IMR-90 (cell line): ENCODE measurements around the gene DNAJB12. TPM values are rescaled to one million over a fixed set of nuclear protein-coding genes. Genes with fewer than 3 reads are reported as not detected.

Experiments used
- ATAC-seq: fragments of 200-7000 bp; cut with Tn5 transposase; 2 replicates; pipeline ENCODE4 v1.9.1; 2020; ENCODE audit warnings: low read depth, mild to moderate bottlenecking, moderate library complexity
- BruUV-seq: library from RNA; stranded (reverse); fragments of 400-500 nt; replicated peaks from 2 replicates; lab custom pipeline; 2021; lab: Mats Ljungman, UMichigan
- CTCF ChIA-PET: fragments of 300-600 bp; formaldehyde crosslinking; extraction: SDS; loops from one replicate; lab custom pipeline; 2021; ENCODE audit warnings: antibody characterized with exemption; lab: Yijun Ruan, JAX
- POLR2A ChIA-PET: fragments of 300-600 bp; sonication (Branson Sonifier 250); formaldehyde crosslinking; loops from one replicate; lab custom pipeline; 2022; ENCODE audit warnings: antibody characterized with exemption; ENCODE audit not compliant: unreplicated experiment; lab: Charles Lee
- DNase-seq: peaks from one replicate; pipeline ENCODE4 v3.0.0; 2013
- H2AFZ ChIP-seq: replicated peaks from 2 replicates; pipeline ENCODE3; 2013; ENCODE audit warnings: low read length, mild to moderate bottlenecking; ENCODE audit not compliant: poor library complexity
- H2AK5ac ChIP-seq: 2 replicates; pipeline ENCODE4 v1.6.1; 2013; ENCODE audit warnings: low read depth, low read length, inconsistent platforms
- H2AK9ac ChIP-seq: replicated peaks from 2 replicates; pipeline ENCODE3; 2013; ENCODE audit warnings: mild to moderate bottlenecking, low read depth, low read length, moderate library complexity; ENCODE audit not compliant: poor library complexity
- H2BK120ac ChIP-seq: 2 replicates; pipeline ENCODE4 v1.6.1; 2013; ENCODE audit warnings: low read depth, low read length, inconsistent platforms
- H2BK15ac ChIP-seq: 3 replicates; pipeline ENCODE4 v1.6.1; 2013; ENCODE audit warnings: low read depth, low read length, inconsistent platforms
- H2BK20ac ChIP-seq: 2 replicates; pipeline ENCODE4 v1.6.1; 2013; ENCODE audit warnings: low read depth, mild to moderate bottlenecking, inconsistent platforms, low read length, moderate library complexity
- H2BK5ac ChIP-seq: 2 replicates; pipeline ENCODE4 v1.6.1; 2013; ENCODE audit warnings: mild to moderate bottlenecking, low read depth, low read length, inconsistent platforms; ENCODE audit not compliant: poor library complexity, severe bottlenecking
- H3K14ac ChIP-seq: replicated peaks from 2 replicates; pipeline ENCODE4 v1.6.1; 2013; ENCODE audit warnings: low read depth, low read length, inconsistent platforms
- H3K18ac ChIP-seq: 2 replicates; pipeline ENCODE4 v1.6.1; 2013; ENCODE audit warnings: low read depth, low read length, control low read depth
- H3K23ac ChIP-seq: 2 replicates; pipeline ENCODE4 v1.6.1; 2013; ENCODE audit warnings: low read depth, low read length, inconsistent platforms
- H3K27ac ChIP-seq: 2 replicates; pipeline ENCODE4 v1.5.1; 2013; ENCODE audit warnings: mild to moderate bottlenecking, control low read depth, low read length; ENCODE audit not compliant: insufficient read depth
- H3K27me3 ChIP-seq: 2 replicates; pipeline ENCODE4 v1.6.1; 2013; ENCODE audit warnings: low read length; ENCODE audit not compliant: control insufficient read depth, insufficient read depth
- H3K36me3 ChIP-seq: 2 replicates; pipeline ENCODE4 v1.6.1; 2013; ENCODE audit warnings: low read length, mixed read lengths; ENCODE audit not compliant: control insufficient read depth, insufficient read depth
- H3K4ac ChIP-seq: 2 replicates; pipeline ENCODE4 v1.6.1; 2013; ENCODE audit warnings: low read depth, low read length, inconsistent platforms
- H3K4me1 ChIP-seq: 2 replicates; pipeline ENCODE4 v1.6.1; 2013; ENCODE audit warnings: low read length, mixed read lengths; ENCODE audit not compliant: control insufficient read depth, insufficient read depth
- H3K4me2 ChIP-seq: 2 replicates; pipeline ENCODE4 v1.6.1; 2013; ENCODE audit warnings: low read depth, mild to moderate bottlenecking, control low read depth, low read length, moderate library complexity
- H3K4me3 ChIP-seq: 2 replicates; pipeline ENCODE4 v1.5.1; 2013; ENCODE audit warnings: low read depth, mild to moderate bottlenecking, control low read depth, low read length, moderate library complexity; ENCODE audit not compliant: insufficient read depth
- H3K56ac ChIP-seq: 2 replicates; pipeline ENCODE4 v1.6.1; 2013; ENCODE audit warnings: low read length, inconsistent platforms; ENCODE audit not compliant: insufficient read depth; ENCODE audit errors: extremely low read depth
- H3K79me1 ChIP-seq, 2 experiments: 2 replicates each; pipeline ENCODE4 v1.6.1; 2013; ENCODE audit warnings: low read length in 2 of 2, inconsistent platforms in 1 of 2, low read depth in 1 of 2
- H3K9ac ChIP-seq: 2 replicates; pipeline ENCODE4 v1.6.1; 2013; ENCODE audit warnings: low read depth, low read length, control low read depth
- H3K9me1 ChIP-seq: 2 replicates; pipeline ENCODE4 v1.6.1; 2013; ENCODE audit warnings: low read length, inconsistent platforms; ENCODE audit not compliant: insufficient read depth
- H3K9me3 ChIP-seq: 2 replicates; pipeline ENCODE4 v1.6.1; 2013; ENCODE audit warnings: low read length; ENCODE audit not compliant: control insufficient read depth, insufficient read depth
- H4K20me1 ChIP-seq: 2 replicates; pipeline ENCODE4 v1.6.1; 2013; ENCODE audit warnings: low read length, inconsistent platforms; ENCODE audit not compliant: insufficient read depth
- H4K5ac ChIP-seq: 2 replicates; pipeline ENCODE4 v1.6.1; 2013; ENCODE audit warnings: mild to moderate bottlenecking, low read depth, low read length, control low read depth
- H4K8ac ChIP-seq, 2 experiments: 2 replicates each; pipeline ENCODE4 v1.6.1; 2013; ENCODE audit warnings: low read depth in 2 of 2, low read length in 2 of 2, control low read depth in 1 of 2, inconsistent platforms in 1 of 2
- H4K91ac ChIP-seq: 2 replicates; pipeline ENCODE4 v1.6.1; 2013; ENCODE audit warnings: low read depth, low read length, inconsistent platforms; ENCODE audit not compliant: insufficient read depth
- BHLHE40 ChIP-seq: fragments of 150-350 bp; IDR thresholded peaks from 2 replicates; pipeline ENCODE4 v1.6.1; 2016; ENCODE audit warnings: mild to moderate bottlenecking, low read depth, low read length
- MAZ ChIP-seq: IDR thresholded peaks from 2 replicates; pipeline ENCODE4 v1.6.1; 2012; ENCODE audit warnings: low read depth, mild to moderate bottlenecking, low read length, improper control_type of control experiment, moderate library complexity, borderline replicate concordance
- RAD21 ChIP-seq: IDR thresholded peaks from 2 replicates; pipeline ENCODE4 v1.6.1; 2012; ENCODE audit warnings: low read length, improper control_type of control experiment
- WGBS, 2 experiments: methylation state at CpG; one replicate each; pipeline versions ENCODE4 v1.1.5 to v1.1.7; 2013; ENCODE audit warnings: missing lambda C conversion rate in 2 of 2; ENCODE audit not compliant: insufficient read length in 1 of 2; ENCODE audit errors: extremely low coverage in 2 of 2; 5-methylcytosine and 5-hydroxymethylcytosine counted together
- dilution Hi-C: fragments of 300-500 bp; cut with HindIII; formaldehyde crosslinking; loops from one replicate; pipeline ENCODE4 v1.14.3; 2018; ENCODE audit warnings: low sequenced_read_pairs; ENCODE audit not compliant: unreplicated experiment
- in situ Hi-C: fragments of 300-500 bp; cut with MboI; formaldehyde crosslinking; loops from 3 replicates; pipeline ENCODE4 v1.14.3; 2019; ENCODE audit warnings: low sequenced_read_pairs, inconsistent platforms, mixed read lengths
- intact Hi-C: fragments of 100-400 bp; cut with micrococcal nuclease; formaldehyde crosslinking; loops from 2 replicates; pipeline ENCODE4 v1.10.0; 2022
- polyA plus RNA-seq, 3 experiments: library from polyadenylated mRNA; depleted of rRNA; stranded (reverse); fragments of >200 nt; gene quantifications; 2 replicates each; pipeline ENCODE4 v1.2.3, GENCODE V29; 2012; ENCODE audit warnings: low replicate concordance in 1 of 3
- total RNA-seq: library from RNA; depleted of rRNA; stranded (reverse); fragments of >200 nt; gene quantifications from 2 replicates; pipeline ENCODE4 v1.2.3, GENCODE V29; 2012
- TF ChIP-seq, protein P1 (sequence below): conservative IDR thresholded peaks from 2 replicates; pipeline ENCODE4 v1.5.1; 2012; ENCODE audit warnings: mild to moderate bottlenecking, low read depth, low read length, improper control_type of control experiment

Gene DNAJB12
- total and polyA plus RNA-seq, 2 of the 4 experiments (the other 2 are of a cell fraction): 18.3 to 24.0 TPM

DNA sequence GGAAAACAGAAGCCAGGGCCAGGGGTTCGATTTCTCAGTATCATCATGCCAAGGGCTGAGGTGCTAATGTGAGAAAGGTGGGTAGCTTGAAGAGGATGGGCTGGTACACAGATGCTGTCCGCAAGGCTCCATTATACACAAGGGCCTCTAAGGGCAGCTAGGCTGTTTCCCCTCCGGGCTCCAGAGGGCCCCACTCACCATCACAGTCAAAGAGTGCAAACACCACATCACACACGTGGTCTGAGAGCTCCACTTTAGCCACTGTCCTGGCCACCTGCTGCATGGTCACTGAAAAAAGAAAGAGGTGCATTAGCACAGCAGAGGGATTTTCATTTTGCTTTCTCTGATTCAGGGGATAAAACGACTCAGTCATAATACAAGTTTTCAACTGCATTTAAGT, 20.9 kb upstream of the DNAJB12 start:
- Histone ChIP-seq H4K8ac (no peak overlapping the region), H3K18ac (no peak overlapping the region), H4K20me1 (no peaks in the 10 kb centered on the region), H3K4ac (no peak overlapping the region), H2AK9ac (no peak overlapping the region), H3K4me1 (no peaks in the 10 kb centered on the region), H2BK15ac (no peak overlapping the region), H3K4me3 (no peak overlapping the region), H3K9me3 (no peaks in the 10 kb centered on the region), H4K91ac (no peak overlapping the region), H3K9ac (no peak overlapping the region), H3K79me1 (no peaks in the 10 kb centered on the region; a peak in 1 of 4 replicates), H4K5ac (no peak overlapping the region), H2AK5ac (no peak overlapping the region), H2AFZ (no peak overlapping the region), H2BK20ac (no peak overlapping the region), H3K14ac (no peak overlapping the region), H2BK5ac (no peak overlapping the region), H3K27me3 (no peaks in the 10 kb centered on the region), H3K23ac (no peak overlapping the region), H3K27ac (no peak overlapping the region), H3K9me1 (no peaks in the 10 kb centered on the region), H3K4me2 (no peak overlapping the region), H2BK120ac (no peak overlapping the region), H3K56ac (no peak overlapping the region), H3K36me3 (0 out of 2 replicates have a peak, but pooled peaks cover 1% of the 10 kb centered on the region)
- DNase-seq: no peak
- TF ChIP-seq RAD21: peak; percentile 36
- TF ChIP-seq, protein P1, sequence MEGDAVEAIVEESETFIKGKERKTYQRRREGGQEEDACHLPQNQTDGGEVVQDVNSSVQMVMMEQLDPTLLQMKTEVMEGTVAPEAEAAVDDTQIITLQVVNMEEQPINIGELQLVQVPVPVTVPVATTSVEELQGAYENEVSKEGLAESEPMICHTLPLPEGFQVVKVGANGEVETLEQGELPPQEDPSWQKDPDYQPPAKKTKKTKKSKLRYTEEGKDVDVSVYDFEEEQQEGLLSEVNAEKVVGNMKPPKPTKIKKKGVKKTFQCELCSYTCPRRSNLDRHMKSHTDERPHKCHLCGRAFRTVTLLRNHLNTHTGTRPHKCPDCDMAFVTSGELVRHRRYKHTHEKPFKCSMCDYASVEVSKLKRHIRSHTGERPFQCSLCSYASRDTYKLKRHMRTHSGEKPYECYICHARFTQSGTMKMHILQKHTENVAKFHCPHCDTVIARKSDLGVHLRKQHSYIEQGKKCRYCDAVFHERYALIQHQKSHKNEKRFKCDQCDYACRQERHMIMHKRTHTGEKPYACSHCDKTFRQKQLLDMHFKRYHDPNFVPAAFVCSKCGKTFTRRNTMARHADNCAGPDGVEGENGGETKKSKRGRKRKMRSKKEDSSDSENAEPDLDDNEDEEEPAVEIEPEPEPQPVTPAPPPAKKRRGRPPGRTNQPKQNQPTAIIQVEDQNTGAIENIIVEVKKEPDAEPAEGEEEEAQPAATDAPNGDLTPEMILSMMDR: peak; percentile 15; the same call in 1 of the 2 replicates
- TF ChIP-seq BHLHE40: no peak
- TF ChIP-seq MAZ: no peak
- WGBS, 2 experiments: no CpG with 5 or more reads among the region's 5 CpGs
- intact Hi-C loops (loop anchor here (5.0 kb wide), 2 partner anchors 317 to 457 kb away; partner anchors contain the start of gene MCU), in situ Hi-C loops (no loop called here), dilution Hi-C loops (no loop called here)
- ChIA-PET POLR2A (no interaction called here), CTCF (interaction anchor here (0.5 to 1.1 kb wide), 3 partner anchors 140 to 457 kb away, joined by 3 to 4 read pairs (median 3); no protein-coding TSS in a partner anchor)
- ATAC-seq: peak; percentile 72
- no TSS peak for BruUV-seq
